HUES64 (cell line): ENCODE measurements around the gene MSI2.

ENCODE experiments used
- H3K27ac ChIP-seq: 2 replicates; pipeline ENCODE4 v1.7.0; 2013; ENCODE audit warnings: low read depth, low read length, inconsistent platforms
- H3K27me3 ChIP-seq: 2 replicates; pipeline ENCODE4 v1.6.1; 2013; ENCODE audit warnings: mild to moderate bottlenecking, low read length; ENCODE audit not compliant: insufficient read depth
- H3K36me3 ChIP-seq: 2 replicates; pipeline ENCODE4 v1.6.1; 2013; ENCODE audit warnings: mild to moderate bottlenecking, low read length; ENCODE audit not compliant: insufficient read depth
- H3K4me1 ChIP-seq: 2 replicates; pipeline ENCODE4 v1.6.1; 2013; ENCODE audit warnings: mild to moderate bottlenecking, low read length, moderate library complexity; ENCODE audit not compliant: insufficient read depth
- H3K4me3 ChIP-seq: 2 replicates; pipeline ENCODE4 v1.5.1; 2013; ENCODE audit warnings: mild to moderate bottlenecking, low read length, moderate library complexity
- H3K9ac ChIP-seq: 2 replicates; pipeline ENCODE4 v1.6.1; 2013; ENCODE audit warnings: mild to moderate bottlenecking, low read depth, low read length
- H3K9me3 ChIP-seq: 2 replicates; pipeline ENCODE4 v1.6.1; 2013; ENCODE audit warnings: low read depth, low read length; ENCODE audit not compliant: insufficient read depth
- WGBS: fragments of 150-250, 120-280 bp; methylation state at CpG from one replicate; pipeline ENCODE4 v1.1.7; 2013; ENCODE audit warnings: missing lambda C conversion rate; 5-methylcytosine and 5-hydroxymethylcytosine counted together

The MSI2 gene

DNA sequence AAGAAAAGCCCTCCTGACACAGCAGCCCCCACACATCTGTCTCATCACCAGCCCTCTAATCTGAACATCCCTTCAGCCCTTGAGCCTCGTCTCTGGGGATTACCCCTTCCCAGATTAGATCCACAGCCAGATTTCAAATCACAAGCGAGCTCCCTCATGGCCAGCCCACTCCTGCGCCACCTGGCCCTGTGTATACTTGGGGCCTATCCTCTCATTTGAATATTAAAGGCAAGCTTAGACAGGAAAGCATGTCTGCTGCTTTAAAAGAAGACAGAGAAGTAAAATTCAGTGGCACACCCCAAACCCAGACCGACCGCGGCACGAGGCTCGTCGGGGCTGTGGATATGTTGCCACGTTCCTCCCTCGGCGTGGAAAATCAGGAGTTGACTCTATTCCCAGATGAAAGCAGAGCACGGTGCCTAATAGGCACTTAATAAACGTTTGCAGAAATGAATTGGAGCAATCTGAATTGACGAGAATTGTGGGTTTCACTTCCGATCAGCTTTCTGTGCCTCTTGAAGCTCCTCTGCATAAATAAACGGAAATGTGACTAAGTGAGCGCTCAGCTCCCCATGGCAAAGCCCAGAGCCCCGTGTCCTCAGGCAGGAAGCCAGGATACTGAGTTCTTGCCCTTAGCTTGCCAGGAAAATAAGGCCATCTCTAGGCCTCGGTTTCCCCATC lies 380.8 kb downstream of the MSI2 start:
- H3K27ac ChIP-seq: no peak overlapping the region
- H3K36me3 ChIP-seq: peaks cover 12% of the 10 kb centered on the region; the same call in 1 of the 2 replicates
- WGBS: 87% methylated on average over 20 of the region's 20 CpGs
- no peaks in the 10 kb centered on the region for H3K27me3 ChIP-seq
- no peaks in the 10 kb centered on the region for H3K9me3 ChIP-seq
- H3K4me3 ChIP-seq: no peak overlapping the region
- no peaks in the 10 kb centered on the region for H3K4me1 ChIP-seq
- no peak overlapping the region for H3K9ac ChIP-seq

DNA sequence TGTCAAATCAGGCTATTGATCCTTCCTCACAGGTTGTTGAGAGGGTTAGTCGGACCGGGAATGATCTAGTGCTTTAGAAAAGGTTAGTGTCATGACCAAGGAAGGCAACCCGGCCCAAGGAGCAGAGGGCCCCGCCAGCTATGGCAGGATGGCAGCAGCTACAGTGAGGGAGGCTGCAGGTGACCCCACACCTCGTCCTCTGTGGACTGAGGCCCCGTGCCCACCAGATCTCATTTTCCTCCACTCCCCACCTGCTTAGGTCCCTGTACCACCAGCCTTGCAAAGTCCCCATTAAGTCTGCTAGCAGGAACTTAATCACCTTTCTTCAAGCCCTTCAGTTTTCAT lies 381.3 kb downstream of the MSI2 start:
- H3K4me1 ChIP-seq: no peaks in the 10 kb centered on the region
- no peaks in the 10 kb centered on the region for H3K9me3 ChIP-seq
- H3K27ac ChIP-seq: no peak overlapping the region
- no peaks in the 10 kb centered on the region for H3K27me3 ChIP-seq
- H3K36me3 ChIP-seq: peaks cover 8% of the 10 kb centered on the region; the same call in 1 of the 2 replicates
- WGBS: 92% methylated on average over 6 of the region's 6 CpGs
- H3K9ac ChIP-seq: no peak overlapping the region
- no peak overlapping the region for H3K4me3 ChIP-seq

GRCh38 chr17:57638284-57638683 lies 382.0 kb downstream of the MSI2 start:
- no peak overlapping the region for H3K27ac ChIP-seq
- no peaks in the 10 kb centered on the region for H3K4me1 ChIP-seq
- no peak overlapping the region for H3K9ac ChIP-seq
- WGBS: 96% methylated on average over 8 of the region's 8 CpGs
- H3K27me3 ChIP-seq: no peaks in the 10 kb centered on the region
- no peak overlapping the region for H3K4me3 ChIP-seq
- H3K36me3 ChIP-seq: peaks cover 7% of the 10 kb centered on the region; the same call in 1 of the 2 replicates
- no peaks in the 10 kb centered on the region for H3K9me3 ChIP-seq

DNA sequence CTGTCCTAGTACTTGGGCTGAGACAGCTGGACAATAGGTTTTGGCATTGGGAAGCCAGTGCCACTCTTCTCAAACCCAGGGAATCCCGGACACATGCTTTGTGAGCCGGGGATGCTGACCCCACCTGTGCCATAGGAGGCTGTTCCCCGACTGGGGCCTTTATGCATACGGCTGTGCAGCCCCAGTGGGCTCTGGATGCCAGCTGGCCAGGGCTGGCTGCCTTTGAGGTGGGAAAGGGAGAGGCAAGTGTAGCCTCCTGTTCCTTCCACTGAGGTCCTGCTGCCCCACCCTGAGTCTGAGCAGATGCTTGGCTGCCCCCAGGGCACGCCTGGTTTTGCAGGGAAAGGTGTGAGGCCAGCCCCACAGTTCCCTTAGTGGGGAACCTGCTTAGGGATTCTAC lies 383.1 kb downstream of the MSI2 start:
- no peaks in the 10 kb centered on the region for H3K4me1 ChIP-seq
- no peaks in the 10 kb centered on the region for H3K9me3 ChIP-seq
- no peaks in the 10 kb centered on the region for H3K27me3 ChIP-seq
- H3K9ac ChIP-seq: no peak overlapping the region
- no peak overlapping the region for H3K4me3 ChIP-seq
- 73% methylated on average over 5 of the region's 5 CpGs for WGBS
- no peak overlapping the region for H3K27ac ChIP-seq
- 0 out of 2 replicates have a peak, but pooled peaks cover 3% of the 10 kb centered on the region for H3K36me3 ChIP-seq

- Histone ChIP-seq H3K9ac (no peak overlapping the region), H3K36me3 (no peaks in the 10 kb centered on the region), H3K4me1 (no peaks in the 10 kb centered on the region), H3K27ac (no peak overlapping the region), H3K4me3 (no peak overlapping the region), H3K27me3 (no peaks in the 10 kb centered on the region), H3K9me3 (no peaks in the 10 kb centered on the region)
- WGBS: 75% methylated on average over 6 of the region's 7 CpGs
These were observed 383.8 kb downstream of the MSI2 start for GRCh38 chr17:57640079-57640478.

- H3K27ac ChIP-seq: no peak overlapping the region
- H3K9me3 ChIP-seq: no peaks in the 10 kb centered on the region
- WGBS: 95% methylated on average over 3 of the region's 3 CpGs
- no peaks in the 10 kb centered on the region for H3K27me3 ChIP-seq
- H3K36me3 ChIP-seq: no peaks in the 10 kb centered on the region
- H3K9ac ChIP-seq: no peak overlapping the region
- no peak overlapping the region for H3K4me3 ChIP-seq
- H3K4me1 ChIP-seq: no peaks in the 10 kb centered on the region
These were observed 385.4 kb downstream of the MSI2 start for GRCh38 chr17:57641761-57642160.

DNA sequence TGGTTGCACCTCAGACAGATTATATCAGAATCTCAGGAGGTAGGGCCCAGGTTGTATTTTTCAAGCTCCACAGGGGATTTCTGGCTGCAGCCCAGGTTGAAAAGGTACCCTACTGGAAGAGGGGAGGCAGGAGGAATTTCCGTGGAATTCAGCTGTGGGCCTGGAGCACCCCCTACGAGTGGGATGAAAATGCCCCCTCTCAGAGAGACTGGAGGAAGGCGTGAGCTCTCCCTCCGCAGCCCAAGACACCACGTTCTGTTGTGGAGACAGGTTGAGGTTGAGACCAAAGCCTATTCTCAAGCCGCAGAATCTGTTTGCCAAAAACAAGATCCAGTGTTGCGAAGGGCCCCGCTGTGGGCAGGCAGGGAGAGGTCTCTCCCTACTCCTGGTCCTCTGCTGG lies 386.7 kb downstream of the MSI2 start:
- Histone ChIP-seq H3K27me3 (no peaks in the 10 kb centered on the region), H3K27ac (no peak overlapping the region), H3K4me3 (no peak overlapping the region), H3K36me3 (no peaks in the 10 kb centered on the region), H3K9me3 (no peaks in the 10 kb centered on the region), H3K4me1 (no peaks in the 10 kb centered on the region), H3K9ac (no peak overlapping the region)
- WGBS: 92% methylated on average over 8 of the region's 8 CpGs

- H3K27me3 ChIP-seq: no peaks in the 10 kb centered on the region
- no peak overlapping the region for H3K9ac ChIP-seq
- peaks cover 6% of the 10 kb centered on the region for H3K4me1 ChIP-seq
- no peak overlapping the region for H3K27ac ChIP-seq
- H3K36me3 ChIP-seq: no peaks in the 10 kb centered on the region
- no peak overlapping the region for H3K4me3 ChIP-seq
- 92% methylated on average over 5 of the region's 5 CpGs for WGBS
- no peaks in the 10 kb centered on the region for H3K9me3 ChIP-seq
These were observed 388.0 kb downstream of the MSI2 start for GRCh38 chr17:57644326-57644725.

GRCh38 chr17:57645950-57646665 lies 389.8 kb downstream of the MSI2 start:
- 87% methylated on average over 6 of the region's 6 CpGs for WGBS
- H3K27me3 ChIP-seq: no peaks in the 10 kb centered on the region
- H3K4me1 ChIP-seq: peaks cover 23% of the 10 kb centered on the region
- no peaks in the 10 kb centered on the region for H3K9me3 ChIP-seq
- no peak overlapping the region for H3K9ac ChIP-seq
- H3K27ac ChIP-seq: no peak overlapping the region
- no peak overlapping the region for H3K4me3 ChIP-seq
- H3K36me3 ChIP-seq: no peaks in the 10 kb centered on the region

DNA sequence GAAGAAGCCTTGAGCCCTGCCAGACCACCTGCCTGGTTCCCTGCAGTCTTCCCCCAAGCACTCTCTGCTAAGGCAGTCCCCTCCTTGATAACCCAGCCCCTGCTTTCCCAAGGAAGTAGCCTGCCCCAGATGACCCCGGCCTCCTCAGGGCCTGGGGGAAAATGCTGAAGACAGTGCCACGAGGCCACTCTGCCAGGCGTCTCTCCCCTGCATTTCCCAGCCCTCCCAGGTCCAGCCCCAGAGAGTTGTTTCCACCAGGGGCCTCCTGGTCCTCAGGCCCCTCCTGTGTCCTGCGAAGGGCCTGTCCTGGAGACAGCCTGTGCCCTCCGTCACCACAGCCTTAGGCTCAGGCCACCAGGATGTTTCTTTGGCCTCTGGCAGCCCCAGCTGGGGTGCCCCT lies 392.4 kb downstream of the MSI2 start:
- Histone ChIP-seq H3K27ac (peak overlapping the region; percentile 6; the same call in 1 of the 2 replicates), H3K9me3 (no peaks in the 10 kb centered on the region), H3K4me1 (peaks cover 28% of the 10 kb centered on the region), H3K36me3 (no peaks in the 10 kb centered on the region), H3K9ac (no peak overlapping the region), H3K27me3 (no peaks in the 10 kb centered on the region), H3K4me3 (no peak overlapping the region)
- 72% methylated on average over 5 of the region's 5 CpGs for WGBS

DNA sequence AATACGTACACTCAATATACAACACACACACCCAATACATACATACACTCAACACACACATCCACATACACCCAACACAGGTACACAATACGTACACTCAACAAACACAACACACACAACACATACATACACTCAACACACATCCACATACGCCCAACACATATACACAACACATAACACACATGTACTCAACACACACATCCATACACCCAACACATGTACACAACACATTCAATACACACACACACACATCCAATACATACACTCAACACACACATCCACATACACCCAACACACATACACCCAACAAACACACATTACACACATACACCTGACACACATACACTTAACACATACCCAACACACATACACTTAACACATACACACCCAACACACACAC lies 392.9 kb downstream of the MSI2 start:
- Histone ChIP-seq H3K9me3 (no peaks in the 10 kb centered on the region), H3K4me3 (no peak overlapping the region), H3K36me3 (no peaks in the 10 kb centered on the region), H3K27ac (peak overlapping the region; percentile 90), H3K4me1 (peaks cover 28% of the 10 kb centered on the region), H3K27me3 (no peaks in the 10 kb centered on the region), H3K9ac (no peak overlapping the region)
- 91% methylated on average over 3 of the region's 3 CpGs for WGBS
